Fibroblast of mammary gland (primary cell): ENCODE results near the gene FGF14.
A peak's percentile ranks its signal among the peaks of the same experiment; 100 is the strongest.

Experiments
- DNase-seq: peaks from one replicate; pipeline ENCODE4 v3.0.0-alpha.2; 2010; ENCODE audit warnings: low read depth
- H3K4me3 ChIP-seq: 2 replicates; pipeline ENCODE4 v1.5.1; 2011; ENCODE audit warnings: low read depth, mild to moderate bottlenecking, low read length, moderate library complexity; ENCODE audit not compliant: control insufficient read depth
- TF ChIP-seq, protein P1 (sequence below): conservative IDR thresholded peaks from 2 replicates; pipeline ENCODE4 v1.5.1; 2011; ENCODE audit warnings: low read depth, low read length, inconsistent platforms; ENCODE audit not compliant: control insufficient read depth, insufficient read depth

The FGF14 gene

DNA sequence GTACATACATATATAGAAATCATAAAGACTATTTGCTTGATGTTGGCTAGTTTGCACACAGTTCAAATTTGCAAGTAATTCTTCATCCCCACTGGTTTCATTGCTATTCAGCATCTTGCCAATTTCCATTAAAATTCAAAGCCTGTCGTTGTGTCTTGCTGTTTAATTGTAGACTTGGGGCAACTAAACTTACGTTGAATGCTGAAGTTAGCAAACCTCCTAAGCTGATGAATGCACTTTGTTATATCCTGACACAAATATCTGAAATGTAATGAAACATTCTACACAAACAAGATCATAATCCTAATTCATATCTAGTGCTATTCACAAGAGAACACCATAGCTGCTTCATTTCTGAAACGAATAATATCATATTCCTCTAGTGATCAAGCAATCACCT is 568.2 kb downstream of the FGF14 start:
- TF ChIP-seq, protein P1, sequence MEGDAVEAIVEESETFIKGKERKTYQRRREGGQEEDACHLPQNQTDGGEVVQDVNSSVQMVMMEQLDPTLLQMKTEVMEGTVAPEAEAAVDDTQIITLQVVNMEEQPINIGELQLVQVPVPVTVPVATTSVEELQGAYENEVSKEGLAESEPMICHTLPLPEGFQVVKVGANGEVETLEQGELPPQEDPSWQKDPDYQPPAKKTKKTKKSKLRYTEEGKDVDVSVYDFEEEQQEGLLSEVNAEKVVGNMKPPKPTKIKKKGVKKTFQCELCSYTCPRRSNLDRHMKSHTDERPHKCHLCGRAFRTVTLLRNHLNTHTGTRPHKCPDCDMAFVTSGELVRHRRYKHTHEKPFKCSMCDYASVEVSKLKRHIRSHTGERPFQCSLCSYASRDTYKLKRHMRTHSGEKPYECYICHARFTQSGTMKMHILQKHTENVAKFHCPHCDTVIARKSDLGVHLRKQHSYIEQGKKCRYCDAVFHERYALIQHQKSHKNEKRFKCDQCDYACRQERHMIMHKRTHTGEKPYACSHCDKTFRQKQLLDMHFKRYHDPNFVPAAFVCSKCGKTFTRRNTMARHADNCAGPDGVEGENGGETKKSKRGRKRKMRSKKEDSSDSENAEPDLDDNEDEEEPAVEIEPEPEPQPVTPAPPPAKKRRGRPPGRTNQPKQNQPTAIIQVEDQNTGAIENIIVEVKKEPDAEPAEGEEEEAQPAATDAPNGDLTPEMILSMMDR: no peak
- DNase-seq: no peak
- H3K4me3 ChIP-seq: no peak overlapping the region

GRCh38 chr13:101830035-101830434 is 571.8 kb downstream of the FGF14 start:
- peak; percentile 2 for DNase-seq
- TF ChIP-seq, protein P1: no peak
- H3K4me3 ChIP-seq: no peak overlapping the region

DNA sequence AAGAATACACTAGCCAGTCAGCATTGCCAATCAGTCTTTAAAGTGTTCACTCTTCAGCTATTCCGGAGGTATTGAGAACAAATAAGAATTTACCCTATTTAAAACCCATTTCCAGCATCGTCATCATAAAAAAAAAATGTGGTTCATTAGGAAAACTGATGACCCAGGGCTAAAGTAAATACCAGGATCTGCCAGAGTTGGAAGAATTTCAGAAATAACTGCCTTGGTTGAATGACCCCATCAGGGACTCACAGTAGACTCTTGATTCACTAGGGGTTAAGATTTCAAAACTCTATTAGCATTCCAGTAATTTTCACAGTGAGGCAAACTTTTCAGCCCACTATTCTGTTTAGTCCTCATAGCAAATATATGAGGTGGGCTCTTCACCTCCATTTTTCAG is 572.4 kb downstream of the FGF14 start:
- no peak overlapping the region for H3K4me3 ChIP-seq
- peak; percentile 15 for DNase-seq
- TF ChIP-seq, protein P1: no peak

GRCh38 chr13:101828119-101828518 is 573.7 kb downstream of the FGF14 start:
- no peak for DNase-seq
- TF ChIP-seq, protein P1: no peak
- no peak overlapping the region for H3K4me3 ChIP-seq

- no peak for DNase-seq
- no peak overlapping the region for H3K4me3 ChIP-seq
- TF ChIP-seq, protein P1: no peak
Observed at GRCh38 chr13:101817898-101818297, 584.0 kb downstream of the FGF14 start.

- H3K4me3 ChIP-seq: no peak overlapping the region
- TF ChIP-seq, protein P1: no peak
- DNase-seq: no peak
Observed at GRCh38 chr13:101811881-101812280, 590.0 kb downstream of the FGF14 start.

- TF ChIP-seq, protein P1: no peak
- DNase-seq: no peak
- H3K4me3 ChIP-seq: no peak overlapping the region
Observed at GRCh38 chr13:101811284-101811839, 590.5 kb downstream of the FGF14 start.
